OCI-LY1 (cell line): ENCODE data around the gene MEGF8.

Source experiments
- H2AFZ ChIP-seq: fragments of 200-600 bp; sonication (generic), shearing (Covaris generic); 2 replicates; pipeline ENCODE4 v1.6.0; 2014; ENCODE audit warnings: antibody characterized with exemption, mild to moderate bottlenecking, low read length
- H3F3A ChIP-seq: fragments of 200-600 bp; sonication (generic), shearing (Covaris generic); 2 replicates; pipeline ENCODE4 v1.6.0; 2014; ENCODE audit warnings: mild to moderate bottlenecking, antibody characterized with exemption, low read length, moderate library complexity; ENCODE audit not compliant: insufficient read depth
- H3K27ac ChIP-seq: fragments of 200-600 bp; sonication (generic); 2 replicates; pipeline ENCODE4 v1.5.1; 2014; ENCODE audit warnings: low read length, mixed run types, mild to moderate bottlenecking, low read depth; ENCODE audit not compliant: poor library complexity, severe bottlenecking
- H3K27me3 ChIP-seq: fragments of 200-600 bp; sonication (generic); 2 replicates; pipeline ENCODE4 v1.6.0; 2014; ENCODE audit warnings: antibody characterized with exemption, mild to moderate bottlenecking, low read length, moderate library complexity; ENCODE audit not compliant: insufficient read depth
- H3K36me3 ChIP-seq: fragments of 200-600 bp; sonication (generic); 2 replicates; pipeline ENCODE4 v1.6.1; 2014; ENCODE audit warnings: mild to moderate bottlenecking, antibody characterized with exemption, low read length, moderate library complexity, mixed read lengths; ENCODE audit not compliant: insufficient read depth
- H3K4me1 ChIP-seq: fragments of 200-600 bp; sonication (generic); 2 replicates; pipeline ENCODE4 v1.5.1; 2014; ENCODE audit warnings: mild to moderate bottlenecking, low read length, moderate library complexity; ENCODE audit not compliant: insufficient read depth, severe bottlenecking
- H3K4me2 ChIP-seq: fragments of 200-600 bp; sonication (generic), shearing (Covaris generic); 2 replicates; pipeline ENCODE4 v1.6.1; 2014; ENCODE audit warnings: low read length
- H3K4me3 ChIP-seq: fragments of 200-600 bp; sonication (generic); 2 replicates; pipeline ENCODE4 v1.5.1; 2014; ENCODE audit warnings: low read length, low read depth, mild to moderate bottlenecking, mixed read lengths; ENCODE audit not compliant: poor library complexity, severe bottlenecking
- H3K79me2 ChIP-seq: fragments of 200-600 bp; shearing (Covaris generic); 2 replicates; pipeline ENCODE4 v1.6.1; 2016; ENCODE audit warnings: mixed run types, low read length, mixed read lengths; ENCODE audit not compliant: insufficient read depth
- H3K9ac ChIP-seq: fragments of 200-600 bp; sonication (generic), shearing (Covaris generic); 2 replicates; pipeline ENCODE4 v1.6.1; 2014; ENCODE audit warnings: mild to moderate bottlenecking, low read length, mixed read lengths
- H3K9me2 ChIP-seq: fragments of 200-600 bp; sonication (generic), shearing (Covaris generic); 2 replicates; pipeline ENCODE4 v1.6.1; 2014; ENCODE audit warnings: low read depth, mild to moderate bottlenecking, low read length, mixed read lengths
- H3K9me3 ChIP-seq: fragments of 200-600 bp; shearing (Covaris generic); 2 replicates; pipeline ENCODE4 v1.6.1; 2014; ENCODE audit warnings: low read length, mixed read lengths
- H4K20me1 ChIP-seq: fragments of 200-600 bp; sonication (generic), shearing (Covaris generic); 2 replicates; pipeline ENCODE4 v1.6.0; 2016; ENCODE audit warnings: mild to moderate bottlenecking, low read length; ENCODE audit not compliant: insufficient read depth
- EZH2 ChIP-seq: fragments of 200-600 bp; sonication (generic), shearing (Covaris generic); IDR thresholded peaks from 2 replicates; pipeline ENCODE4 v1.8.0; 2017; ENCODE audit warnings: borderline replicate concordance, mixed run types, mild to moderate bottlenecking, antibody characterized with exemption, low read length, moderate library complexity, mixed read lengths
- TF ChIP-seq, protein P1 (sequence below): fragments of 200-600 bp; sonication (generic), shearing (Covaris generic); IDR thresholded peaks from 2 replicates; pipeline ENCODE4 v1.5.1; 2017; ENCODE audit warnings: mild to moderate bottlenecking, antibody characterized with exemption, low read length, moderate library complexity, mixed read lengths

MEGF8 gene

DNA sequence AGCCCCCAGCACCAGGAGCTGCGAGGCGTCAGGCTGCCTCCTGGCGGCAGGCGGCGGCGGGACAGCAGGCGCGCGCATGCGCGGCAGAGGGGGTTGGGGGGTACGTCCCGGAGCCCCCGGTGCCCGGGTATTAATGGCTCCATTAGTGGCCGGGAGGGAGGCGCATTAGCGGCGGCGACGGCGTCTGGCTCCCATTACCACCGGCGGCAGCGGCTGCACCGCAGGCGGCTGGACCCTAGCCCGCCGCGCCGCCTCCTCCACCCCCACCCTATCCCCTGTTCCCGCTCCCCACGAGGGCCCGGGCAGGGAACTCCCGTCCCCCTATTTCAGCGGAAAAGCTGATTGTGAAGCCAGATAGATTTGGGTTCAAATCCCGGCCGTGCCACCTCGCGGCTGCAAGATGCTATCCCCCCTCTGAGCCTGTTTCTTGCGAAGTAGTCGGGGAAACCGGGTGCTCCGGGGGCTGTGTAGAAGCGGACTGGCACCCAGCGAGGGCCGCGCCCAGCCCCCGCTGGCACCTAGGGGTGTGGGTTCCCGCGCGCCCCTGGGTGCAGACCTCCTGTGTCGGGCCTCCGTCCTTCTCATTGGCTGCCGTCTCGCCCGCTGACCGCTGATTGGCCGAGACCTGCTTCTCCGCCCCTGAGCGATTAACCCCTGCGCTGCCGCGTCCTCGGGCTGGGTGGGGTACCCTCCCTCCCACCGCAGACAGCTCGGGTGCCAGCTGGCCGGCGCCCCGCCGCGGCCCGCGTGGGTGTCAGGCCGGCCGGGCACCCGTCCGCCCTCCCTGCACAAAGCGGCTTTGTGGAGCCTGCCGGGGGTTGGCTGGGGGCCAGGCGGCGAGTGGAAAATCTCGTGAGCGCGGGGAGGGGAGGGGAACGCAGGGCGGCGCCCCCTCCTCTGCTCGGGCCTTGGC lies 45.3 kb upstream of the MEGF8 start:
- Histone ChIP-seq H3K9me2 (no peaks in the 10 kb centered on the region), H3K79me2 (no peaks in the 10 kb centered on the region), H3K9ac (peak overlapping the region; percentile 88), H2AFZ (no peak overlapping the region), H3F3A (peaks cover 12% of the 10 kb centered on the region; the same call in 1 of the 2 replicates), H3K4me3 (peak overlapping the region; percentile 73), H3K27ac (peak overlapping the region; percentile 92), H3K4me1 (peaks cover 43% of the 10 kb centered on the region), H4K20me1 (no peaks in the 10 kb centered on the region), H3K27me3 (no peaks in the 10 kb centered on the region), H3K9me3 (no peaks in the 10 kb centered on the region), H3K36me3 (no peaks in the 10 kb centered on the region), H3K4me2 (peak overlapping the region; percentile 71)
- TF ChIP-seq, protein P1, sequence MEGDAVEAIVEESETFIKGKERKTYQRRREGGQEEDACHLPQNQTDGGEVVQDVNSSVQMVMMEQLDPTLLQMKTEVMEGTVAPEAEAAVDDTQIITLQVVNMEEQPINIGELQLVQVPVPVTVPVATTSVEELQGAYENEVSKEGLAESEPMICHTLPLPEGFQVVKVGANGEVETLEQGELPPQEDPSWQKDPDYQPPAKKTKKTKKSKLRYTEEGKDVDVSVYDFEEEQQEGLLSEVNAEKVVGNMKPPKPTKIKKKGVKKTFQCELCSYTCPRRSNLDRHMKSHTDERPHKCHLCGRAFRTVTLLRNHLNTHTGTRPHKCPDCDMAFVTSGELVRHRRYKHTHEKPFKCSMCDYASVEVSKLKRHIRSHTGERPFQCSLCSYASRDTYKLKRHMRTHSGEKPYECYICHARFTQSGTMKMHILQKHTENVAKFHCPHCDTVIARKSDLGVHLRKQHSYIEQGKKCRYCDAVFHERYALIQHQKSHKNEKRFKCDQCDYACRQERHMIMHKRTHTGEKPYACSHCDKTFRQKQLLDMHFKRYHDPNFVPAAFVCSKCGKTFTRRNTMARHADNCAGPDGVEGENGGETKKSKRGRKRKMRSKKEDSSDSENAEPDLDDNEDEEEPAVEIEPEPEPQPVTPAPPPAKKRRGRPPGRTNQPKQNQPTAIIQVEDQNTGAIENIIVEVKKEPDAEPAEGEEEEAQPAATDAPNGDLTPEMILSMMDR = peak; percentile 84
- no peak for TF ChIP-seq EZH2

DNA sequence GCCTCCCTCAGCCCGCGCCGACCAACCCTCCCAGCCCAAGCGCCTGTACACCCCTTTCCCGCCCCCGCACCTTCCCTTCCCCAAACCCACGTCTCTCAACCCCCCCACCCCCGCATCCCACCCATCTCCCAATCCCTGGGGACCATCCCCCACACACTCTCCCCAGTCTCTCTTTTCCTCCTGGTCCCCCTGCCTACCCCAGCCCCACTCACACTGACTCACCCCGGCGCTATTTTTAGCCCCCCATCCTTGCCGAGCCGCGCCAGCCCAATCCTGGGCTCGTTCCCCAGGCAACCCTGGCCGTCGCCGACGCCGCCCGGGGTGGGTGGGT lies 44.7 kb upstream of the MEGF8 start:
- H3K4me3 ChIP-seq = peak overlapping the region; percentile 73
- peaks cover 12% of the 10 kb centered on the region; the same call in 1 of the 2 replicates for H3F3A ChIP-seq
- peak overlapping the region; percentile 88 for H3K9ac ChIP-seq
- H3K27ac ChIP-seq = peak overlapping the region; percentile 92
- TF ChIP-seq, protein P1 = no peak
- TF ChIP-seq EZH2 = no peak
- no peaks in the 10 kb centered on the region for H3K36me3 ChIP-seq
- H3K9me2 ChIP-seq = no peaks in the 10 kb centered on the region
- no peak overlapping the region for H2AFZ ChIP-seq
- H3K9me3 ChIP-seq = no peaks in the 10 kb centered on the region
- no peaks in the 10 kb centered on the region for H3K79me2 ChIP-seq
- H3K27me3 ChIP-seq = no peaks in the 10 kb centered on the region
- H3K4me1 ChIP-seq = peaks cover 49% of the 10 kb centered on the region
- peak overlapping the region; percentile 71 for H3K4me2 ChIP-seq
- H4K20me1 ChIP-seq = no peaks in the 10 kb centered on the region

DNA sequence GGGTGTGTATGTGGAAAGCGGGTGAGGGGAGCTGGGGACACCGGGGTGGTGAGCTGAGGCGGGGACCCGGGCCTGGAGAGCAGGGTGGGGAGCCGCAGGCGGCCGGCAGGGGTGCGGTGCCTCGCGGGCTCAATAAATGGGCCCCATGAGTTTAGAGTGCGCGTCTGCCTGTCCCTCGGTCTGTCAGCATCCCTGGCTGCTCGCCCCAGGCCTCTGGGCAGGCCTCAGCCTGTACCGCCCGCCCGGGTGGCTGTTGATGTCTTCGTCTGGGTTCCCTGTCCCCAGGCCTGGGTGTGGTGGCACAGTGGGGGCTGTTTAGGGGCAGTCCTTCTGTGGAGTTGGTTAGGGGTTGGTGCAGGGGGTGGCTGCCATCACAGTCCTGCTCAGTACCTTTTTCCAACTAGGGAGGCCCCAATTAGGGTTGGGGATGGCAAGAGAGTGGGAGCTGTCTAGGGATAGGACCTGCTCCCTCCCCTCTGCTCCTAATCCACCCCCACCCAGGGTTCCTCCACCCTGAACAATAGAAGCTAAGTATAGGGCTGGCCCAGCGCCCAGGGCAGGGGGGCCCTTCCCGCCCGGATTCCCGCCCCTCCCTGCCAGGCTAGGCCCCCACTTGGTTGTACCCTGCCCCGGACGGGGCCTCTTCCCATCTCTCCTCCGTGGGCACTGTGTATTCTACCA lies 44.1 kb upstream of the MEGF8 start:
- Histone ChIP-seq H3K9me3 (no peaks in the 10 kb centered on the region), H3F3A (peaks cover 12% of the 10 kb centered on the region; the same call in 1 of the 2 replicates), H3K27me3 (no peaks in the 10 kb centered on the region), H3K36me3 (no peaks in the 10 kb centered on the region), H3K79me2 (no peaks in the 10 kb centered on the region), H3K4me1 (peaks cover 54% of the 10 kb centered on the region), H3K4me3 (peak overlapping the region; percentile 73), H2AFZ (no peak overlapping the region), H3K4me2 (peak overlapping the region; percentile 71), H3K9me2 (no peaks in the 10 kb centered on the region), H3K9ac (peak overlapping the region; percentile 88), H4K20me1 (no peaks in the 10 kb centered on the region), H3K27ac (peak overlapping the region; percentile 92)
- TF ChIP-seq EZH2 = no peak
- TF ChIP-seq, protein P1 = no peak
